ENCODE data around the gene GABRD.

GABRD gene

GRCh38 chr1:2042830-2043773 lies 24.0 kb downstream of the GABRD start:
- DNase-seq, result no peak

- DNase-seq, result no peak
Measured at GRCh38 chr1:2043886-2044285, 24.7 kb downstream of the GABRD start.

GRCh38 chr1:2044510-2045319 lies 25.6 kb downstream of the GABRD start:
- DNase-seq, result peak; percentile 59 to 75 (median 67)

GRCh38 chr1:2045468-2046173 lies 26.5 kb downstream of the GABRD start:
- DNase-seq, result no peak

GRCh38 chr1:2046174-2046917 lies 27.2 kb downstream of the GABRD start:
- DNase-seq, result peak in 1 of 4 experiments; percentile 43

GRCh38 chr1:2046953-2047748 lies 28.0 kb downstream of the GABRD start:
- DNase-seq, result no peak

- no peak for DNase-seq
Measured at GRCh38 chr1:2047749-2048729, 28.9 kb downstream of the GABRD start.

GRCh38 chr1:2049225-2049717 lies 30.1 kb downstream of the GABRD start:
- DNase-seq, result no peak

- DNase-seq, result peak; percentile 87 to 94 (median 89)
Measured at GRCh38 chr1:2049718-2050431, 30.7 kb downstream of the GABRD start, which contains the start of gene PRKCZ. Gene PRKCZ, plus strand, starts transcription at chr1:2050411. Its CDS starts 220 bp downstream, at chr1:2050631.

GRCh38 chr1:2050461-2050792 lies 31.3 kb downstream of the GABRD start:
- DNase-seq, result peak in 1 of 4 experiments; percentile 46

- no peak for DNase-seq
Measured at GRCh38 chr1:2050793-2051682, 31.9 kb downstream of the GABRD start.

GRCh38 chr1:2052054-2052679 lies 33.0 kb downstream of the GABRD start:
- DNase-seq, result no peak

- no peak for DNase-seq
Measured at GRCh38 chr1:2052756-2053155, 33.6 kb downstream of the GABRD start.

- DNase-seq, result no peak
Measured at GRCh38 chr1:2053217-2053616, 34.1 kb downstream of the GABRD start.

- no peak for DNase-seq
Measured at GRCh38 chr1:2053784-2054376, 34.7 kb downstream of the GABRD start.

GRCh38 chr1:2054560-2054959 lies 35.4 kb downstream of the GABRD start:
- DNase-seq, result no peak

GRCh38 chr1:2055911-2056575 lies 36.9 kb downstream of the GABRD start:
- no peak for DNase-seq

Data from activated CD4-positive, CD25-positive, alpha-beta regulatory T cell (primary cell).